Heart left ventricle (tissue), 16 donors: ENCODE data around the gene STAB1. TPM values are rescaled to one million over a fixed set of nuclear protein-coding genes. Genes with fewer than 3 reads are reported as not detected.

ENCODE experiments used
- ATAC-seq, 4 donors: fragments of 200-7000 bp; cut with Tn5 transposase; one replicate each; pipeline ENCODE4 v1.9.1; 2020 to 2022; ENCODE audit warnings: moderate library complexity in 4 of 4, mild to moderate bottlenecking in 3 of 4, moderate number of reproducible peaks in 1 of 4
- DNase-seq, 5 donors: peaks; one replicate each; pipeline ENCODE4 v3.0.0-alpha.2; 2020
- H3K27ac ChIP-seq, 12 donors: fragments of 200-600 bp; sonication (generic) in 4 of 12; one replicate each; pipeline versions ENCODE4 v1.5.0 to v1.8.0; 2016 to 2022; ENCODE audit warnings: mild to moderate bottlenecking in 2 of 12
- H3K27me3 ChIP-seq, 9 donors: fragments of 200-600 bp; sonication (generic) in 2 of 9; one replicate each; pipeline versions ENCODE4 v1.5.1 to v1.8.0; 2016 to 2022; ENCODE audit warnings: mild to moderate bottlenecking in 3 of 9
- H3K36me3 ChIP-seq, 9 donors: fragments of 200-600 bp; sonication (generic) in 2 of 9; one replicate each; pipeline versions ENCODE4 v1.5.0 to v1.8.0; 2018 to 2022; ENCODE audit warnings: mild to moderate bottlenecking in 2 of 9
- H3K4me1 ChIP-seq, 12 donors: fragments of 200-600 bp; sonication (generic) in 4 of 12; one replicate each; pipeline versions ENCODE4 v1.5.0 to v1.8.0; 2016 to 2022; ENCODE audit warnings: mild to moderate bottlenecking in 3 of 12
- H3K4me3 ChIP-seq, 12 donors: fragments of 200-600 bp; sonication (generic) in 4 of 12; one replicate each; pipeline versions ENCODE4 v1.5.0 to v1.8.0; 2017 to 2022; ENCODE audit warnings: mild to moderate bottlenecking in 9 of 12, moderate library complexity in 4 of 12
- H3K9me3 ChIP-seq, 12 donors: fragments of 200-600 bp; sonication (generic) in 4 of 12; one replicate each; pipeline versions ENCODE4 v1.5.0 to v1.8.0; 2016 to 2022; ENCODE audit warnings: mild to moderate bottlenecking in 1 of 12
- POLR2A ChIP-seq, 2 donors: fragments of 450-650 bp; IDR thresholded peaks; one replicate each; pipeline ENCODE4 v1.6.1; 2017; ENCODE audit warnings: antibody characterized with exemption in 2 of 2, mild to moderate bottlenecking in 2 of 2, moderate library complexity in 2 of 2
- WGBS, 4 donors: extraction: QIAGEN DNeasy Blood & Tissue Kit in 2 of 4; methylation state at CpG; one replicate each; pipeline versions ENCODE4 v1.1.5 to v1.1.7; 2013 to 2018; 5-methylcytosine and 5-hydroxymethylcytosine counted together
- intact Hi-C, 10 donors: fragments of 100-400 bp; cut with DNase I; formaldehyde crosslinking; loops; one replicate each; pipeline versions ENCODE4 v1.11.1 to v1.14.2; 2022
- polyA plus RNA-seq, 2 donors: library from polyadenylated mRNA; stranded (reverse); fragments of 200-250 nt; gene quantifications; one replicate each; pipeline ENCODE4 v1.2.3, GENCODE V29; 2013
- total RNA-seq, 9 donors: library from RNA; depleted of rRNA in 2 of 9; stranded (reverse); fragments of >200 nt in 2 of 9; fragmentation: NEBNext Ultra II Directional in 3 of 9; extraction: Animal tissue kit (Norgen Biotek cat#: 25700) in 3 of 9; gene quantifications; one replicate each; pipeline versions ENCODE4 v1.1.0 to v1.2.4, GENCODE V29; 2016 to 2023
- TF ChIP-seq, protein P1 (sequence below), 12 donors: fragments of 200-600 bp; sonication (generic) in 4 of 12; IDR thresholded peaks; one replicate each; pipeline versions ENCODE4 v1.5.0 to v1.8.0; 2018 to 2022; ENCODE audit warnings: antibody characterized with exemption in 12 of 12, mild to moderate bottlenecking in 5 of 12
- donor health status: ischemic (EF 13 %, LVEDD 7.1; RV severe dilation, severe dysfunction).
- donor health status: healthy with polysubstance abuse.
- donor health status: DM: no; HTN: yes; CAD: no.
- donor health status: DM: no; HTN: no; CAD: no.
- donor health status: ischemic (EF 25% LVEDD 6.9; RV normal size, moderate dysfunction).
- donor health status: ischemic (EF 25% LVEDD 5.7; RV mildly dilated, moderate dysfunction).
- donor health status: healthy.
- donor health status: DM: yes; HTN: yes; CAD: no.
- donor health status: ischemic (EF 35%, LVEDD 5.7; RV mildly dilated, moderate dysfunction).
- donor health status: nonischemic (EF 11% LVEDD 7.7; RV severe dilation, severe dysfunction).
- donor health status: DM: yes; HTN: yes; CAD: no.
- donor health status: PGD.
- donor health status: ischemic (EF 29% LVEDD 5.4; RV normal size, mild dysfunction).
- donor health status: nonischemic (EF 23%, LVEDD 6.1; RV moderate dilation, normal function).

STAB1 gene
- total and polyA plus RNA-seq, 11 donors, result 34.1 to 351 (median 50.6) TPM

DNA sequence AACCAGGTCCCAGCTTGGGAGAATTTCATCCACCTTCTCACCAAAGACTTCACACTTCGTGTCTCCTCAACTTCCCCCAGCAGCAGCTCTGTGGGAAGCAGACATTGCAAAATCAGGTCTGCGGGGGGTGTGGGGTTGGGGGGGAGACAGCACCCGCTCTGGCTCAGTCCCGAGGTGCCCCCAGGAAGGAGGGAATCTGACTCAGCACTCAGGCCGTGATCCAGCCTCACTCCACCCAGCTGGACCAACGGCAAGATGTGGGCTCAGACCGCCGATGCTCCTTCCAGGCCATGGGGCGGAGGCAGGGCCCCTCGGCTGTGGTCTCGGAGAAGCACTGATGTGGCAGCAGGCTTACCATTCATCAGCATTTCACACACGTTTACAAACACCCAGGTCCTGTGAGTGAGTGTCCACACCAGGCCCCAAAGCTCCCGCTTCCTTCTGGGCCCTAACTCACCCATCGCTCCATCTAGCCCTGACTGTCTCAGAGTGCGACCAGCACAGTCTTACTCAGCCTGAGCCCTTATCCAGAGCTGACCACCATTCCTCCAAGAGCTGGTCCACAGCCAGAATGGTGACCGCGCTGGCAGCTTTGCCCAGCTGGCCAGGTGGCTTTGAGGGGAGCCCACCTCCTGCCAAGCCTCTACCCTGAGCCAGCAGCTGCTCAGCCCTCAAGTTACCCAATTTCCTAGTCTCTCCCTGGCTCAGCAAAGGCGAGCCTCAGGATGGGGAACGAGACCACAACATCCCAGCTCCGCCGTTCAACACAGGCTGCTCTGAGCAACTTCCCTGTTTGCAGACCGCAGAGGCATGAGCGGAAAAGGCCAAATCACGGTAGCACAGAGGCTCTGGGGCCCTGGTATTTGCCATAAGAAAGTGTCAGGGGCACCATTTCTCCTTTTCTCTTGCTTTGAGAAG, 3.3 kb downstream of the STAB1 start:
- Histone ChIP-seq H3K4me1 (peaks cover 0 to 66% (median 16%) of the 10 kb centered on the region in 12 donors), H3K27me3 (no peaks in the 10 kb centered on the region), H3K27ac (peak overlapping the region in 5 of 12 donors; percentile 23 to 94 (median 34)), H3K4me3 (peak overlapping the region in 3 of 12 donors; percentile 1 to 69 (median 64)), H3K36me3 (peaks cover 0 to 29% (median 0%) of the 10 kb centered on the region in 9 donors), H3K9me3 (no peaks in the 10 kb centered on the region)
- TF ChIP-seq, protein P1, sequence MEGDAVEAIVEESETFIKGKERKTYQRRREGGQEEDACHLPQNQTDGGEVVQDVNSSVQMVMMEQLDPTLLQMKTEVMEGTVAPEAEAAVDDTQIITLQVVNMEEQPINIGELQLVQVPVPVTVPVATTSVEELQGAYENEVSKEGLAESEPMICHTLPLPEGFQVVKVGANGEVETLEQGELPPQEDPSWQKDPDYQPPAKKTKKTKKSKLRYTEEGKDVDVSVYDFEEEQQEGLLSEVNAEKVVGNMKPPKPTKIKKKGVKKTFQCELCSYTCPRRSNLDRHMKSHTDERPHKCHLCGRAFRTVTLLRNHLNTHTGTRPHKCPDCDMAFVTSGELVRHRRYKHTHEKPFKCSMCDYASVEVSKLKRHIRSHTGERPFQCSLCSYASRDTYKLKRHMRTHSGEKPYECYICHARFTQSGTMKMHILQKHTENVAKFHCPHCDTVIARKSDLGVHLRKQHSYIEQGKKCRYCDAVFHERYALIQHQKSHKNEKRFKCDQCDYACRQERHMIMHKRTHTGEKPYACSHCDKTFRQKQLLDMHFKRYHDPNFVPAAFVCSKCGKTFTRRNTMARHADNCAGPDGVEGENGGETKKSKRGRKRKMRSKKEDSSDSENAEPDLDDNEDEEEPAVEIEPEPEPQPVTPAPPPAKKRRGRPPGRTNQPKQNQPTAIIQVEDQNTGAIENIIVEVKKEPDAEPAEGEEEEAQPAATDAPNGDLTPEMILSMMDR (IDR thresholded peaks at IDR 0.05), result no peak
- TF ChIP-seq POLR2A (IDR thresholded peaks at IDR 0.05), result no peak
- intact Hi-C loops, result loop anchor here in 1 of 10 donors (5.0 kb wide), 1 partner anchor 34 kb away; the partner anchor contains the start of gene NT5DC2
- peak in 3 of 4 donors; percentile 28 to 48 (median 36) for ATAC-seq
- 79 to 87% (median 80%) methylated on average over 24 of the region's 24 CpGs for whole genome bisulfite sequencing, 4 donors
- DNase-seq, result peak; percentile 46 to 79 (median 64)

DNA sequence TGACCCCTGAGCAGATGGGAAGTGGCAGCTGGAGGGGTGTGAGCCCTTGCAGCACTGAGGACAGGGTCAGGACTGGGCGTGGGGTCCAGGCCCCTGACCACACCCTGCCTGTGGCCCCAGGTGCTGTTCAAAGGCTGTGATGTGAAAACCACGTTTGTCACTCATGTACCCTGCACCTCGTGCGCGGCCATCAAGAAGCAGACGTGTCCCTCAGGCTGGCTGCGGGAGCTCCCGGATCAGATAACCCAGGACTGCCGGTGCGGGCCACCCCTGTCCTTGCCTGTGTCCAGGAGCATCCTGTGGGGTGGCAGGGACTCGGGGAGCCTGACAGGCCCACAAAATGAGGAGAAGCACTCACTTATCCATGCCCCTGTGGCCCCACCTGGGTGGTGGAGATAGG, 5.9 kb downstream of the STAB1 start:
- TF ChIP-seq POLR2A (IDR thresholded peaks at IDR 0.05), result no peak
- TF ChIP-seq, protein P1 (IDR thresholded peaks at IDR 0.05), result no peak
- Histone ChIP-seq H3K36me3 (peaks cover 0 to 54% (median 0%) of the 10 kb centered on the region in 9 donors), H3K9me3 (no peaks in the 10 kb centered on the region), H3K4me1 (peaks cover 0 to 41% (median 4%) of the 10 kb centered on the region in 12 donors), H3K27ac (no peak overlapping the region), H3K27me3 (no peaks in the 10 kb centered on the region), H3K4me3 (no peak overlapping the region)
- DNase-seq, result no peak
- intact Hi-C loops, result no loop called here
- 89 to 100% (median 89%) methylated on average over 5 to 11 of the region's 11 CpGs for WGBS, 4 donors
- ATAC-seq, result no peak

DNA sequence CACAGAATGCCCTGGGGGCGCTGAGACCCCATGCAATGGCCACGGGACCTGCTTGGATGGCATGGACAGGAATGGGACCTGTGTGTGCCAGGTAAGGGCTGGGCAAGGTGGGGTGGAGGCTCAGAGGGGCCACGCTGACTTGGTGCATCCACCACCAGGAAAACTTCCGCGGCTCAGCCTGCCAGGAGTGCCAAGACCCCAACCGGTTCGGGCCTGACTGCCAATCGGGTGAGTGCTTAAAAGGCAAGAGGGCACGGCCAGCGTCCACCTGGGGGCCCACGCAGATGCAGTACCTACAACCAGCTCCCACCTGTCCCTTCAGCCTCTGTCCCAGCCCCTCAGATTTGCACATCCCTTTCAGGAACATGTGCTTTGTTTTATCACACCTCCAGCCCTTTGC, 6.9 kb downstream of the STAB1 start:
- WGBS, 4 donors, result 85 to 95% (median 93%) methylated on average over 3 to 11 of the region's 11 CpGs
- H3K27me3 ChIP-seq, result no peaks in the 10 kb centered on the region
- DNase-seq (no peak), ATAC-seq (no peak)
- H3K36me3 ChIP-seq, result peaks cover 0 to 60% (median 0%) of the 10 kb centered on the region in 9 donors
- intact Hi-C loops, result no loop called here
- no peak overlapping the region for H3K27ac ChIP-seq
- H3K9me3 ChIP-seq, result no peaks in the 10 kb centered on the region
- TF ChIP-seq POLR2A (IDR thresholded peaks at IDR 0.05), result no peak
- TF ChIP-seq, protein P1 (IDR thresholded peaks at IDR 0.05), result no peak
- peaks cover 0 to 32% (median 0%) of the 10 kb centered on the region in 12 donors for H3K4me1 ChIP-seq
- H3K4me3 ChIP-seq, result no peak overlapping the region

DNA sequence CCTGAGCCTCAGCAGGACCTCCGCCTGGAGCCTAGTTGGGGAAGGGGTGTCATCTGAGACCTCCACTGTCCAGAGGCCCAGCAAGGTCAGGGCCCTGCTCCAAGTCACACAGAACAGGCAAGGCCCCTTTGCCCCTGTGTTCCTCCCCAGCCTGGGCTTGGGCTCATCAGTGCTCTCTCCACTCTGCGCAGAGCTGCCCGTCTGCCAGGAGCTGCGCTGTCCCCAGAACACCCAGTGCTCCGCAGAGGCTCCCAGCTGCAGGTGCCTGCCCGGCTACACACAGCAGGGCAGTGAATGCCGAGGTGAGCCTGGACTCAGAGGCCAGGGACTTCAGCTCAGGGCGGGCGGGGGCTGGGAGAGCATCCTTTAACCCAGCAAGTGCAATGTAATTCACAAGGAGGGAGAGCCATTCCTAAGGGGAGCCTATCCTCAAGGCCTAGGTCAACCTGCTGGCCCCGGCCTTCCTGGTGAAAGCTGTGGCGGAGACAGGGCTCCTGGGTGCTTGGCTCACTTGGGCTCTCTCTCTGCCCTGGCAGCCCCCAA, 7.7 kb downstream of the STAB1 start:
- intact Hi-C loops, result no loop called here
- 90 to 100% (median 95%) methylated on average over 5 to 11 of the region's 11 CpGs for WGBS, 4 donors
- peaks cover 0 to 23% (median 0%) of the 10 kb centered on the region in 12 donors for H3K4me1 ChIP-seq
- H3K4me3 ChIP-seq, result no peak overlapping the region
- TF ChIP-seq POLR2A (IDR thresholded peaks at IDR 0.05), result no peak
- TF ChIP-seq, protein P1 (IDR thresholded peaks at IDR 0.05), result no peak
- no peak for DNase-seq
- peaks cover 0 to 63% (median 4%) of the 10 kb centered on the region in 9 donors for H3K36me3 ChIP-seq
- H3K27ac ChIP-seq, result no peak overlapping the region
- no peaks in the 10 kb centered on the region for H3K9me3 ChIP-seq
- H3K27me3 ChIP-seq, result no peaks in the 10 kb centered on the region
- no peak for ATAC-seq
